NCI-H82 (cell line): ENCODE data around the gene KIR2DL4.
"Not testable (repeated sequence)": the region's sequence is repeated elsewhere in the genome, so short reads cannot be mapped to it uniquely, and the experiment has no call there.

Experiments used
- DNase-seq: peaks from one replicate; lab custom pipeline; 2025; lab: John Stamatoyannopoulos, UW

Gene KIR2DL4

DNA sequence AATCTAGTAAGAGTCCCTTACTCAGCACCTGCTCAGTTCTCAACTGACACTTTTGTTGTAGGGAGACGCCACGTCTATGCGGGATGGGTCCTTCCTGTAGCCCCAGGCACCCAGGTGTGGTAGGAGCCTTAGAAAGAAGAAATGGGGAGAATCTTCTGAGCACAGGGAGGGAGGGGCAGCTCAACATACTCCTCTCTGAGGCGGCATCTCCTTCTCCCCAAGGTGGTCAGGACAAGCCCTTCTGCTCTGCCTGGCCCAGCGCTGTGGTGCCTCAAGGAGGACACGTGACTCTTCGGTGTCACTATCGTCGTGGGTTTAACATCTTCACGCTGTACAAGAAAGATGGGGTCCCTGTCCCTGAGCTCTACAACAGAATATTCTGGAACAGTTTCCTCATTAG, 1.2 kb downstream of the KIR2DL4 start:
- DNase-seq: no peak

GRCh38 chr19:54805665-54806515, 2.5 kb downstream of the KIR2DL4 start:
- no peak for DNase-seq

DNA sequence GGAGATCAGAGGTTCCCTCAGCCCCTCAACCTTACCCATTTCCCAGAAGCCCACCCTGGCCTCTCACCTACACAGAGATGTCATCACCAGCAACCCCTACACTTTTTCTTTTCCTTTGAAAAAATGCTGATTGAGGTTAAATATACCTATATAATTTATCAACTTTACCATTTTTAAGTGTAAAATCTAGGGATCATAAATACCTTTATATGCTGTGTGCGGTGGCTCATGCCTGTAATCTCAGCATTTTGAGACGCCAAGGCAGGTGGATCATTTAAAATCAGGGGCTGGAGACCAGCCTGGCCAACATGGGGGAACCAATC, 3.1 kb downstream of the KIR2DL4 start:
- no peak for DNase-seq

DNA sequence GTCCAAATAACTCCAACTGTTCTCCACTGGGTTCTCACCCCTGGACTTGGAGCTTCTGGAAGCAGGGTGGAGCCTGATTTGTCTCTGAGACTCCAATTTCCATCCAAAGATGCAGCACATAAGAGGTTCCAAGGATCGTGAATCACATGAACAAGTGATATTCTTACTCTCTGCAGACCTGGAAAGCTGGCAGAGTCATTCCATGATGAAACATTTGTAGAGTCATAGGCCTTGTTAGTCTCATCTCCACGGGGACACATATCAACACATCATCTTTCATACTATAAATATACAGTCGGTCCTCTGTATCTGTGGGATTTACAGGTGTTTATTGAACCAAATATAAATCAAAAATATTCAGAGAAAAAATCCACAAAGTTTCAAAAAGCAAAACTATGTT, 11.2 kb downstream of the KIR2DL4 start:
- DNase-seq: not testable (repeated sequence)

- not testable (repeated sequence) for DNase-seq
Observed at GRCh38 chr19:54816251-54816650, 12.8 kb downstream of the KIR2DL4 start, which contains the start of gene KIR3DL1. Gene KIR3DL1, plus strand, starts transcription at chr19:54816468.

GRCh38 chr19:54817670-54818536, 14.5 kb downstream of the KIR2DL4 start:
- DNase-seq: no peak

DNA sequence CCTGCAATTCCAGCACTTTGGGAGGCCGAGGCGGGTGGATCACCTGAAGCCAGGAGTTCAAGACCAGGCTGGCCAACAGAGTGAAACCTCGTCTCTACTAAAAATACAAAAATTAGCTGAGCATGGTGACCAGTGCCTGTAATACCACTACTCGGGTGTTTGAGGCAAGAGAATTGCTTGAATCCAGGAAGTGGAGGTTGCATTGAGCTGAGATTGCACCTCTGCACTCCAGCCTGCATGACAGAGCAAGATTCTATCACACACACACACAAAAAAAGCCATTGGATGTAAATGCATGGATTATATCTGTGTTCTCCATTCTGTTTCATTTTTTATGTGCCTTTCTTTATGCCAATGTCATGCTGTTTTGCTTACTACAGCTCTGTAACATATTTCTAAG, 21.0 kb downstream of the KIR2DL4 start:
- not testable (repeated sequence) for DNase-seq

DNA sequence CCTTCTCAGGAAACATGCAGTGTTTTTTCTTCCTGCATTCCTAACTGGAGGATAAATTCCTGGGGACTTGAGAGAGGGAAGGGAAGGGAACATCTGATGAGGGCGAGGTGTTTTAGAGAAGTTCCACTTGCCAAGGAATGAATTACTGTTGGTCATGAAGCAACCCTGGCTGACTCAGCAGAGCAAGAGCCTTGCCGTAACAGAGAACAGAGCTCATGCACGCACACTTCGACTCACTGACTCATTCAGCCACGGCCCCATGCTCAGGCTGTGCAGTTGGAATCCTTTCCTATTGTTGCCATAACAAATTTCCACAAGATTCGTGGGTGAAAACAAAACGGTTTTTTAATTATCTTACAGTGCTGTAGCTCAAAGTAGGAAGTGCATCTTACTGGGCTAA, 21.9 kb downstream of the KIR2DL4 start:
- DNase-seq: not testable (repeated sequence)

- not testable (repeated sequence) for DNase-seq
Observed at GRCh38 chr19:54828064-54828463, 24.7 kb downstream of the KIR2DL4 start.

DNA sequence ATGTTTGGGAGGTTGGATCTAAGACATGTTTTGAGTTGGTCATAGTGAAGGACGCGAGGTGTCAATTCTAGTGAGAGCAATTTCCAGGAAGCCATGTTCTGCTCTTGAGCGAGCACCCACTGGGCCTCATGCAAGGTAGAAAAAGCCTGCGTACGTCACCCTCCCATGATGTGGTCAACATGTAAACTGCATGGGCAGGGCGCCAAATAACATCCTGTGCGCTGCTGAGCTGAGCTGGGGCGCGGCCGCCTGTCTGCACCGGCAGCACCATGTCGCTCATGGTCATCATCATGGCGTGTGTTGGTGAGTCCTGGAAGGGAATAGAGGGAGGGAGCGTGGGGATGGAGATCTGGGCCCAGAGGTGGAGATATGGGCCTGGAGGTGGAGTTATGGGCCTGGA, 29.1 kb downstream of the KIR2DL4 start, which contains the start of gene KIR2DS4:
KIR2DS4 (plus strand) TSS at position 181 of the 400 bp plus-strand sequence.
- not testable (repeated sequence) for DNase-seq

GRCh38 chr19:54835126-54835525, 31.7 kb downstream of the KIR2DL4 start:
- not testable (repeated sequence) for DNase-seq

DNA sequence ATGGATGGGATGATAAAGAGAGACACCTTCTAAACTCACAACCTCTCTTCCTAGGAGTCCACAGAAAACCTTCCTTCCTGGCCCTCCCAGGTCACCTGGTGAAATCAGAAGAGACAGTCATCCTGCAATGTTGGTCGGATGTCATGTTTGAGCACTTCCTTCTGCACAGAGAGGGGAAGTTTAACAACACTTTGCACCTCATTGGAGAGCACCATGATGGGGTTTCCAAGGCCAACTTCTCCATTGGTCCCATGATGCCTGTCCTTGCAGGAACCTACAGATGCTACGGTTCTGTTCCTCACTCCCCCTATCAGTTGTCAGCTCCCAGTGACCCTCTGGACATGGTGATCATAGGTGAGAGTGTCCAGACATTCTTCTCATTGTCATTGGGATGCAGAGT, 34.1 kb downstream of the KIR2DL4 start:
- not testable (repeated sequence) for DNase-seq

DNA sequence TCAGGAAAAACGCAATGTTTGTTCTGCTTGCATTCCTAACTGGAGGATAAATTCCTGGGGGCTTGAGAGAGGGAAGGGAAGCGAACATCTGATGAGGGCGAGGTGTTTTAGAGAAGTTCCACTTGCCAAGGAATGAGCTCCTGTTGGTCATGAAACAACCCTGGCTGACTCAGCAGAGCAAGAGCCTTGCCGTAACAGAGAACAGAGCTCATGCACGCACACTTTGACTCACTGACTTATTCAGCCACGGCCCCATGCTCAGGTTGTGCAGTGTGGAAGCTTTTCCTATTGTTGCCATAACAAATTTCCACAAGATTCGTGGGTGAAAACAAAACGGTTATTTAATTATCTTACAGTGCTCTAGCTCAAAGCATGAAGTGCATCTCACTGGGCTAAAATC, 39.8 kb downstream of the KIR2DL4 start:
- not testable (repeated sequence) for DNase-seq

DNA sequence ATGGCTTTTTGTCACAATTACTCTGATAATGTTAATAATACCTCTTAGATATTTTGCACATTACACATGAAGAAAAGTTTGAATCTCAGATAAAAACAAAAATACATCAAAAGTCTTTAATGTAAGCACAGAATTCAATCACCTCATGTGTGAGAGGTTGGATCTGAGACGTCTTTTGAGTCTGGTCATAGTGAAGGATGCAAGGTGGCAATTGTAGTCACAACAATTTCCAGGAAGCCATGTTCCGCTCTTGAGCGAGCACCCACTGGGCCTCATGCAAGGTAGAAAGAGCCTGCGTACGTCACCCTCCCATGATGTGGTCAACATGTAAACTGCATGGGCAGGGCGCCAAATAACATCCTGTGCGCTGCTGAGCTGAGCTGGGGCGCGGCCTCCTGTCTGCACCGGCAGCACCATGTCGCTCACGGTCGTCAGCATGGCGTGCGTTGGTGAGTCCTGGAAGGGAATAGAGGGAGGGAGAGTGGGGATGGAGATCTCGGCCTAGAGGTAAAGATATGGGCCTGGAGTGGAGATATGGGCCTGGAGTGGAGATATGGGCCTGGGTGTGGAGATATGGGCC, 46.7 kb downstream of the KIR2DL4 start, which contains the start of gene KIR3DL2:
KIR3DL2 (plus strand) TSS at position 383 of the 580 bp plus-strand sequence; CDS start at position 416, 33 bp downstream.
- DNase-seq: not testable (repeated sequence)

GRCh38 chr19:54850930-54851329, 47.5 kb downstream of the KIR2DL4 start:
- DNase-seq: no peak

GRCh38 chr19:54851353-54851752, 47.9 kb downstream of the KIR2DL4 start:
- DNase-seq: no peak

GRCh38 chr19:54855241-54855640, 51.8 kb downstream of the KIR2DL4 start:
- DNase-seq: not testable (repeated sequence)

GRCh38 chr19:54858476-54858875, 55.1 kb downstream of the KIR2DL4 start:
- not testable (repeated sequence) for DNase-seq

GRCh38 chr19:54859421-54859820, 56.0 kb downstream of the KIR2DL4 start:
- not testable (repeated sequence) for DNase-seq

DNA sequence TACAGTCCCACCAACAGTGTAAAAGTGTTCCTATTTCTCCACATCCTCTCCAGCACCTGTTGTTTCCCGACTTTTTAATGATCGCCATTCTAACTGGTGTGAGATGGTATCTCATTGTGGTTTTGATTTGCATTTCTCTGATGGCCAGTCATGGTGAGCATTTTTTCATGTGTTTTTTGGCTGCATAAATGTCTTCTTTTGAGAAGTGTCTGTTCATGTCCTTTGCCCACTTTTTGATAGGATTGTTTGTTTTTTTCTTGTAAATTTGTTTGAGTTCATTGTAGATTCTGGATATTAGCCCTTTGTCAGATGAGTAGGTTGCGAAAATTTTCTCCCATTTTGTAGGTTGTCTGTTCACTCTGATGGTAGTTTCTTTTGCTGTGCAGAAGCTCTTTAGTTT, 60.0 kb downstream of the KIR2DL4 start:
- not testable (repeated sequence) for DNase-seq
